Heart left ventricle (tissue), 16 donors: ENCODE measurements around the gene RAD51B. TPM values are rescaled to one million over a fixed set of nuclear protein-coding genes. Genes with fewer than 3 reads are reported as not detected.
A peak's percentile ranks its signal among the peaks of the same experiment; 100 is the strongest.

ENCODE experiments used
- ATAC-seq, 4 donors: fragments of 200-7000 bp; cut with Tn5 transposase; one replicate each; pipeline ENCODE4 v1.9.1; 2020 to 2022; ENCODE audit warnings: moderate library complexity in 4 of 4, mild to moderate bottlenecking in 3 of 4, moderate number of reproducible peaks in 1 of 4
- DNase-seq, 5 donors: peaks; one replicate each; pipeline ENCODE4 v3.0.0-alpha.2; 2020
- H3K27ac ChIP-seq, 12 donors: fragments of 200-600 bp; sonication (generic) in 4 of 12; one replicate each; pipeline versions ENCODE4 v1.5.0 to v1.8.0; 2016 to 2022; ENCODE audit warnings: mild to moderate bottlenecking in 2 of 12
- H3K27me3 ChIP-seq, 9 donors: fragments of 200-600 bp; sonication (generic) in 2 of 9; one replicate each; pipeline versions ENCODE4 v1.5.1 to v1.8.0; 2016 to 2022; ENCODE audit warnings: mild to moderate bottlenecking in 3 of 9
- H3K36me3 ChIP-seq, 9 donors: fragments of 200-600 bp; sonication (generic) in 2 of 9; one replicate each; pipeline versions ENCODE4 v1.5.0 to v1.8.0; 2018 to 2022; ENCODE audit warnings: mild to moderate bottlenecking in 2 of 9
- H3K4me1 ChIP-seq, 12 donors: fragments of 200-600 bp; sonication (generic) in 4 of 12; one replicate each; pipeline versions ENCODE4 v1.5.0 to v1.8.0; 2016 to 2022; ENCODE audit warnings: mild to moderate bottlenecking in 3 of 12
- H3K4me3 ChIP-seq, 12 donors: fragments of 200-600 bp; sonication (generic) in 4 of 12; one replicate each; pipeline versions ENCODE4 v1.5.0 to v1.8.0; 2017 to 2022; ENCODE audit warnings: mild to moderate bottlenecking in 9 of 12, moderate library complexity in 4 of 12
- H3K9me3 ChIP-seq, 12 donors: fragments of 200-600 bp; sonication (generic) in 4 of 12; one replicate each; pipeline versions ENCODE4 v1.5.0 to v1.8.0; 2016 to 2022; ENCODE audit warnings: mild to moderate bottlenecking in 1 of 12
- CTCF ChIP-seq, 12 donors: fragments of 200-600 bp; sonication (generic) in 4 of 12; IDR thresholded peaks; one replicate each; pipeline versions ENCODE4 v1.5.0 to v1.8.0; 2018 to 2022; ENCODE audit warnings: antibody characterized with exemption in 12 of 12, mild to moderate bottlenecking in 5 of 12
- POLR2A ChIP-seq, 2 donors: fragments of 450-650 bp; IDR thresholded peaks; one replicate each; pipeline ENCODE4 v1.6.1; 2017; ENCODE audit warnings: antibody characterized with exemption in 2 of 2, mild to moderate bottlenecking in 2 of 2, moderate library complexity in 2 of 2
- WGBS, 4 donors: extraction: QIAGEN DNeasy Blood & Tissue Kit in 2 of 4; methylation state at CpG; one replicate each; pipeline versions ENCODE4 v1.1.5 to v1.1.7; 2013 to 2018; 5-methylcytosine and 5-hydroxymethylcytosine counted together
- intact Hi-C, 10 donors: fragments of 100-400 bp; cut with DNase I; formaldehyde crosslinking; loops; one replicate each; pipeline versions ENCODE4 v1.11.1 to v1.14.2; 2022
- polyA plus RNA-seq, 2 donors: library from polyadenylated mRNA; stranded (reverse); fragments of 200-250 nt; gene quantifications; one replicate each; pipeline ENCODE4 v1.2.3, GENCODE V29; 2013
- total RNA-seq, 9 donors: library from RNA; depleted of rRNA in 2 of 9; stranded (reverse); fragments of >200 nt in 2 of 9; fragmentation: NEBNext Ultra II Directional in 3 of 9; extraction: Animal tissue kit (Norgen Biotek cat#: 25700) in 3 of 9; gene quantifications; one replicate each; pipeline versions ENCODE4 v1.1.0 to v1.2.4, GENCODE V29; 2016 to 2023
- donor health status: ischemic (EF 13 %, LVEDD 7.1; RV severe dilation, severe dysfunction).
- donor health status: healthy with polysubstance abuse.
- donor health status: DM: no; HTN: yes; CAD: no.
- donor health status: DM: no; HTN: no; CAD: no.
- donor health status: ischemic (EF 25% LVEDD 6.9; RV normal size, moderate dysfunction).
- donor health status: ischemic (EF 25% LVEDD 5.7; RV mildly dilated, moderate dysfunction).
- donor health status: healthy.
- donor health status: DM: yes; HTN: yes; CAD: no.
- donor health status: ischemic (EF 35%, LVEDD 5.7; RV mildly dilated, moderate dysfunction).
- donor health status: nonischemic (EF 11% LVEDD 7.7; RV severe dilation, severe dysfunction).
- donor health status: DM: yes; HTN: yes; CAD: no.
- donor health status: PGD.
- donor health status: ischemic (EF 29% LVEDD 5.4; RV normal size, mild dysfunction).
- donor health status: nonischemic (EF 23%, LVEDD 6.1; RV moderate dilation, normal function).

RAD51B gene
- total and polyA plus RNA-seq, 11 donors: 1.3 to 11.3 (median 3.2) TPM

GRCh38 chr14:68412505-68413465 lies 593.2 kb downstream of the RAD51B start:
- intact Hi-C loops: no loop called here
- WGBS, 4 donors: 90 to 96% (median 94%) methylated on average over 4 of the region's 4 CpGs
- no peaks in the 10 kb centered on the region for H3K36me3 ChIP-seq

GRCh38 chr14:68413509-68413908 lies 593.9 kb downstream of the RAD51B start:
- WGBS, 4 donors: 95 to 98% (median 96%) methylated on average over 3 of the region's 3 CpGs
- Histone ChIP-seq H3K4me1 (peaks cover 0 to 27% (median 0%) of the 10 kb centered on the region in 12 donors), H3K4me3 (no peak overlapping the region), H3K9me3 (no peaks in the 10 kb centered on the region), H3K27ac (peak overlapping the region in 1 of 12 donors; percentile 36), H3K27me3 (no peaks in the 10 kb centered on the region), H3K36me3 (no peaks in the 10 kb centered on the region)
- ATAC-seq (no peak), DNase-seq (no peak)
- intact Hi-C loops: no loop called here
- TF ChIP-seq CTCF (IDR thresholded peaks at IDR 0.05) (no peak), POLR2A (IDR thresholded peaks at IDR 0.05) (no peak)

More at GRCh38 chr14:68412505-68413465, 593.2 kb downstream of the RAD51B start:
- ATAC-seq (no peak), DNase-seq (no peak)
- H3K4me1 ChIP-seq: peaks cover 0 to 30% (median 0%) of the 10 kb centered on the region in 12 donors
- TF ChIP-seq CTCF (IDR thresholded peaks at IDR 0.05): no peak
- no peak for TF ChIP-seq POLR2A (IDR thresholded peaks at IDR 0.05)
- no peak overlapping the region for H3K27ac ChIP-seq
- H3K4me3 ChIP-seq: no peak overlapping the region
- no peaks in the 10 kb centered on the region for H3K9me3 ChIP-seq
- H3K27me3 ChIP-seq: no peaks in the 10 kb centered on the region

GRCh38 chr14:68414121-68414520 lies 594.5 kb downstream of the RAD51B start:
- Histone ChIP-seq H3K4me1 (peaks cover 0 to 30% (median 2%) of the 10 kb centered on the region in 12 donors), H3K9me3 (no peaks in the 10 kb centered on the region), H3K27me3 (no peaks in the 10 kb centered on the region), H3K4me3 (no peak overlapping the region), H3K27ac (peak overlapping the region in 2 of 12 donors; percentile 36 to 48), H3K36me3 (no peaks in the 10 kb centered on the region)
- TF ChIP-seq CTCF (IDR thresholded peaks at IDR 0.05) (no peak), POLR2A (IDR thresholded peaks at IDR 0.05) (no peak)
- WGBS, 4 donors: 87 to 97% (median 94%) methylated on average over 2 of the region's 2 CpGs
- ATAC-seq: no peak
- DNase-seq: no peak
- intact Hi-C loops: no loop called here

GRCh38 chr14:68416171-68416570 lies 596.6 kb downstream of the RAD51B start:
- Histone ChIP-seq H3K27ac (no peak overlapping the region), H3K4me1 (peaks cover 0 to 30% (median 2%) of the 10 kb centered on the region in 12 donors), H3K4me3 (no peak overlapping the region), H3K27me3 (no peaks in the 10 kb centered on the region), H3K9me3 (no peaks in the 10 kb centered on the region), H3K36me3 (no peaks in the 10 kb centered on the region)
- ATAC-seq (no peak), DNase-seq (no peak)
- TF ChIP-seq POLR2A (IDR thresholded peaks at IDR 0.05) (no peak), CTCF (IDR thresholded peaks at IDR 0.05) (no peak)
- 83 to 92% (median 90%) methylated on average over 4 of the region's 4 CpGs for whole genome bisulfite sequencing, 4 donors
- intact Hi-C loops: no loop called here
